Parathyroid adenoma (tissue), 2 donors: Measurements from ENCODE around the gene PDE6B.

ENCODE experiments used
- H2AFZ ChIP-seq: fragments of 300-600 bp; sonication (generic); one replicate; pipeline ENCODE4 v1.7.0; 2017; ENCODE audit warnings: antibody characterized with exemption, mild to moderate bottlenecking
- H3K27ac ChIP-seq: fragments of 300-600 bp; sonication (generic); one replicate; pipeline ENCODE4 v1.7.0; 2017
- H3K27me3 ChIP-seq: fragments of 300-600 bp; sonication (generic); one replicate; pipeline ENCODE4 v1.7.0; 2017; ENCODE audit warnings: low read length; ENCODE audit not compliant: control insufficient read depth, insufficient read depth
- H3K36me3 ChIP-seq: fragments of 300-600 bp; sonication (generic); one replicate; pipeline ENCODE4 v1.7.0; 2017; ENCODE audit warnings: low read length; ENCODE audit not compliant: control insufficient read depth, insufficient read depth
- H3K4me1 ChIP-seq: fragments of 300-600 bp; sonication (generic); one replicate; pipeline ENCODE4 v1.7.0; 2017; ENCODE audit warnings: control low read depth
- H3K4me2 ChIP-seq: fragments of 300-600 bp; sonication (generic); one replicate; pipeline ENCODE4 v1.7.0; 2017; ENCODE audit warnings: low read length
- H3K4me3 ChIP-seq: fragments of 300-600 bp; sonication (generic); one replicate; pipeline ENCODE4 v1.7.0; 2017; ENCODE audit warnings: low read depth, low read length
- H3K79me2 ChIP-seq: fragments of 300-600 bp; sonication (generic); one replicate; pipeline ENCODE4 v1.7.0; 2017; ENCODE audit warnings: control low read depth
- H3K9ac ChIP-seq: fragments of 300-600 bp; sonication (generic); one replicate; pipeline ENCODE4 v1.7.0; 2017; ENCODE audit warnings: mild to moderate bottlenecking
- H3K9me3 ChIP-seq: fragments of 300-600 bp; sonication (generic); one replicate; pipeline ENCODE4 v1.7.0; 2017; ENCODE audit warnings: low read length; ENCODE audit not compliant: control insufficient read depth
- CTCF ChIP-seq: fragments of 300-600 bp; sonication (generic); IDR thresholded peaks from one replicate; pipeline ENCODE4 v1.7.0; 2017; ENCODE audit warnings: antibody characterized with exemption, mild to moderate bottlenecking
- donor health status: primary hyperparathyroidism.

The PDE6B gene

GRCh38 chr4:707929-708630, 82.7 kb downstream of the PDE6B start:
- H3K79me2 ChIP-seq, result peaks cover 23% of the 10 kb centered on the region
- H3K9me3 ChIP-seq, result no peaks in the 10 kb centered on the region
- H3K9ac ChIP-seq, result no peak overlapping the region
- no peak overlapping the region for H3K27ac ChIP-seq
- TF ChIP-seq CTCF, result no peak
- no peaks in the 10 kb centered on the region for H3K4me1 ChIP-seq
- H3K36me3 ChIP-seq, result no peaks in the 10 kb centered on the region
- peak overlapping the region; percentile 14 for H3K4me2 ChIP-seq
- H3K4me3 ChIP-seq, result no peak overlapping the region
- no peaks in the 10 kb centered on the region for H3K27me3 ChIP-seq
- no peak overlapping the region for H2AFZ ChIP-seq

GRCh38 chr4:708631-708933, 83.2 kb downstream of the PDE6B start:
- Histone ChIP-seq H3K4me2 (no peak overlapping the region), H3K36me3 (no peaks in the 10 kb centered on the region), H3K4me3 (no peak overlapping the region), H3K9ac (no peak overlapping the region), H3K4me1 (no peaks in the 10 kb centered on the region), H3K79me2 (peaks cover 23% of the 10 kb centered on the region), H3K27me3 (no peaks in the 10 kb centered on the region), H3K27ac (no peak overlapping the region), H3K9me3 (no peaks in the 10 kb centered on the region), H2AFZ (no peak overlapping the region)
- no peak for TF ChIP-seq CTCF

- H3K27ac ChIP-seq, result no peak overlapping the region
- H3K79me2 ChIP-seq, result peaks cover 29% of the 10 kb centered on the region
- H3K36me3 ChIP-seq, result no peaks in the 10 kb centered on the region
- TF ChIP-seq CTCF, result no peak
- H3K27me3 ChIP-seq, result no peaks in the 10 kb centered on the region
- H3K9ac ChIP-seq, result no peak overlapping the region
- H3K4me3 ChIP-seq, result no peak overlapping the region
- H3K4me1 ChIP-seq, result no peaks in the 10 kb centered on the region
- no peak overlapping the region for H2AFZ ChIP-seq
- no peaks in the 10 kb centered on the region for H3K9me3 ChIP-seq
- H3K4me2 ChIP-seq, result no peak overlapping the region
Observed at GRCh38 chr4:709348-709747, 84.0 kb downstream of the PDE6B start.

GRCh38 chr4:710116-710515, 84.7 kb downstream of the PDE6B start:
- Histone ChIP-seq H3K4me1 (no peaks in the 10 kb centered on the region), H3K9ac (no peak overlapping the region), H3K9me3 (no peaks in the 10 kb centered on the region), H3K27me3 (no peaks in the 10 kb centered on the region), H3K36me3 (no peaks in the 10 kb centered on the region), H3K4me3 (no peak overlapping the region), H2AFZ (no peak overlapping the region), H3K79me2 (peaks cover 31% of the 10 kb centered on the region), H3K4me2 (no peak overlapping the region), H3K27ac (no peak overlapping the region)
- TF ChIP-seq CTCF, result no peak

- no peak overlapping the region for H3K9ac ChIP-seq
- H3K79me2 ChIP-seq, result peaks cover 30% of the 10 kb centered on the region
- TF ChIP-seq CTCF, result no peak
- no peak overlapping the region for H3K4me2 ChIP-seq
- H3K36me3 ChIP-seq, result no peaks in the 10 kb centered on the region
- no peak overlapping the region for H3K27ac ChIP-seq
- H3K4me3 ChIP-seq, result no peak overlapping the region
- no peak overlapping the region for H2AFZ ChIP-seq
- H3K27me3 ChIP-seq, result no peaks in the 10 kb centered on the region
- H3K4me1 ChIP-seq, result no peaks in the 10 kb centered on the region
- H3K9me3 ChIP-seq, result no peaks in the 10 kb centered on the region
Observed at GRCh38 chr4:710916-711315, 85.5 kb downstream of the PDE6B start.
